Cardiac septum (tissue), 1 donor: ENCODE results near the gene MARCHF4. TPM values are rescaled to one million over a fixed set of nuclear protein-coding genes. Genes with fewer than 3 reads are reported as not detected.

Source experiments
- DNase-seq: peaks from one replicate; pipeline ENCODE4 v3.0.0-alpha.2; 2020; ENCODE audit warnings: low spot score
- intact Hi-C: fragments of 100-400 bp; cut with DNase I; formaldehyde crosslinking; loops from one replicate; pipeline ENCODE4 v1.14.0; 2022
- long read RNA-seq: library from polyadenylated mRNA; unstranded; transcript quantifications from one replicate; pipeline ENCODE4 v2.0.0, GENCODE V29; 2021
- total RNA-seq: library from RNA; stranded (reverse); fragmentation: NEBNext Ultra II Directional; extraction: Animal tissue kit (Norgen Biotek cat#: 25700); gene quantifications from one replicate; pipeline ENCODE4 v1.2.1, GENCODE V29; 2021
- donor health status: DM: no; HTN: no; CAD: no.

The MARCHF4 gene, protein sequence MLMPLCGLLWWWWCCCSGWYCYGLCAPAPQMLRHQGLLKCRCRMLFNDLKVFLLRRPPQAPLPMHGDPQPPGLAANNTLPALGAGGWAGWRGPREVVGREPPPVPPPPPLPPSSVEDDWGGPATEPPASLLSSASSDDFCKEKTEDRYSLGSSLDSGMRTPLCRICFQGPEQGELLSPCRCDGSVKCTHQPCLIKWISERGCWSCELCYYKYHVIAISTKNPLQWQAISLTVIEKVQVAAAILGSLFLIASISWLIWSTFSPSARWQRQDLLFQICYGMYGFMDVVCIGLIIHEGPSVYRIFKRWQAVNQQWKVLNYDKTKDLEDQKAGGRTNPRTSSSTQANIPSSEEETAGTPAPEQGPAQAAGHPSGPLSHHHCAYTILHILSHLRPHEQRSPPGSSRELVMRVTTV
- not detected for total RNA-seq
- long read RNA-seq = 0 reads

DNA sequence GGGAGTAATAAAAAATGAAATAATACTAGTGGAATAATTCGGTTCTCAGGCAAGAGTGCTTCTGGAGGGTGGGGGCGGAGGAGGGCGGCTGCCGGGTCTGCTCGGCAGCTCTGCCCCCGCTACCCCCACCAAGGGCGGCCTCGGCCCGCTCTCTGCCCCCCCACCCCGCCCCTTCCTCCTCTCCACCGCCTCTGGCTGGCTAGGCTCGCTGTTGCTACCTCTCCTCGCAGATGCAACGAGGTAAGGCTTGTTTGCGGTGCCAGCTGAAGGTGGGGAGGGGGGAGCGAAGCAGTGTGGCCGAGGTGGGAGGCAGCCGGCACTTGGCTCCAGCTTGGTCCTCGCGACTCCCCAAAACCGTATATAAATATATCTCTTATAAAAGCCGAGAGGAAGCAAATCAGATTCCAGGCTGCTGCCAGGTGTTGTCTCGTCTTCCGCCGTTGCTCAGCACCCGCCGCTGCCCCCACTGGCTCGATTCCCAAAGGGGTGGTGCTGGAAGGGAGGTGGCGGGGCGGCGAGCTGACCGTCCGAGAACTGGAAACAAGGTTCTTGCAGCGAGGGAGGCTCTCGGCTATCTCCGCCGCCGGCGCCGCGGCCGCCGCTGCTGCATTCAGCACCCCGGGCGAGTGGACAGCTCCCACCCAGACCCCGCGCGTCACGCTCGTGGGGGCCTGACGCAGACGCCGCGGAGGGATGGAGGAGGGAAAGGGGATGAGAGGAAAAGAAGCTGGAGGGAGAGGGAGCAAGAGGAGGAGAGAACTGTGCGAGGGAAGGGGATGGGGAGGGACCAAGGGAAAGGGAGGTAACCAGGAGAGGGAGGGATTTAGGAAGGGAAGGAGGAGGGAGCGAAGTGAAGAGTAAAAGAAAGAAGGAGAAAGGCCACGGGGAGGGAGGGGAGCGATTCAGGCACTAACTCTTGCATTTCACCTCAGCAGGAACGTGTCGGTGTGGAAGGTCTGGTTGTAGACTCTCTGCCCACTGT, at the start of gene MARCHF4:
MARCHF4 (minus strand) TSS at position 763 of the 982 bp plus-strand sequence. CDS start 2,223 bp downstream, outside the sequence.
- DNase-seq = peak; percentile 81
- intact Hi-C loops = no loop called here

GRCh38 chr2:216420367-216421101, 48.3 kb upstream of the MARCHF4 start:
- DNase-seq = no peak
- intact Hi-C loops = no loop called here

DNA sequence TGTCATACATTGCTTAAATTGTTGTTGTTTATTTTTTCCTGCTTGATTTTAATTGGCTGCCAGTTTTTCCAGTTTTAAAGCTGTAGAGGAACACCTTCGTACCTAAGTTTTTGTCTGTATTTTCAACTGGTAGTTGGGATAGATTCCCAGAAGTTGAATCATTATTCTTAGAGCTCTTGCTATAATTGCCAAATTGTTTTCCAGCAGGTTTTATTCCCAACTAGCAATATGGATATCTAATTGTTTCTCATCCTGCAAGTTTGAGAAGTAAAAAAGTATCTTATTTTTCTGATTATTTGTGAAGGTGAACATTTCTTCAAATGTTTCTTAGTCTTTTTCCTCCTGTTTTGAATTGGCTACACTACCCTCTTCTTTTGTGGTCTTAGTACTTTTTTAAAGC, 46.7 kb upstream of the MARCHF4 start:
- intact Hi-C loops = no loop called here
- no peak for DNase-seq

GRCh38 chr2:216416571-216417307, 44.5 kb upstream of the MARCHF4 start:
- intact Hi-C loops = no loop called here
- no peak for DNase-seq

DNA sequence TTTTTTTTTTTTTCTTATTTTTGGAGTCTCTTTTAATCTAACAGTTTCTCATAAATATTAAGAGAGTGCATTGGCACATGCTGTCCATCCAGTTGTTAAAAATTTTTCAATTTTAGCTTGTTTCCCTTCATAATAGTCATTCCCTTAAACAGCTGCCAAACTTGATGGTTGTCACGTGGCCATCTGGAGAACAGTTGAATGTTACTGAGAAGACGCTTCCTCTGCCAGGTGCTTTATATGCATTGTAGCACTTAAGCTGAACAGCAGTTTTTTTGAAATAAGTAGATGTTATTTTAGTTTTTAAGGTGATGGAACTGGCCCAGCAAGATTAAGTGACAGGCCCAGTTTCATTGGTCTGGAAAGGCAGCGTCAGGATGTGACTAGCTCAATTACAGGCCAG, 43.3 kb upstream of the MARCHF4 start:
- intact Hi-C loops = no loop called here
- no peak for DNase-seq

DNA sequence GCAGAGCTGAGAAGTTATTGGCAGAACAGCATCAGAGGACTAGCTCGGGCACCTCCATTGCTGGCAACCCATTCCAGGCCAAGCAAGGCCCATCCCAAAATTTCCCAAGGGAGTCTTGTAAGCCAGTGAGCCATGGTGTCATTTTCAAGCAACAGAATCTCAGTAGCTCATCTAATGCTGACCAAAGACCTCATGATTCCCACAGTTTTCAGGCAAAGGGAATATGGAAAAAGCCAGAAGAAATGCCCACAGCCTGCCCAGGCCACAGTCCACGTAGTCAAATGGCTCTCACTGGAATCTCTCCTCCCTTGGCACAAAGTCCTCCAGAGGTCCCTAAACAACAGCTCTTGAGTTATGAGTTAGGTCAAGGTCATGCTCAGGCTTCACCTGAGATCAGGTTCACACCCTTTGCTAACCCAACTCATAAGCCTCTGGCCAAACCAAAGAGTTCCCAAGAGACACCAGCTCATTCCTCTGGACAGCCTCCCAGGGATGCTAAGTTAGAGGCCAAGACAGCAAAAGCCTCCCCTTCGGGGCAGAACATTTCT, 42.6 kb upstream of the MARCHF4 start:
- DNase-seq = peak; percentile 22
- intact Hi-C loops = loop anchor here (5.0 kb wide), 1 partner anchor 198 kb away; no protein-coding TSS in a partner anchor

- peak; percentile 10 for DNase-seq
- intact Hi-C loops = loop anchor here (2.0 to 5.0 kb wide), 2 partner anchors 85 to 197 kb away; partner anchors contain the start of gene RPL37A
Measured at GRCh38 chr2:216413882-216414281, 41.6 kb upstream of the MARCHF4 start.

DNA sequence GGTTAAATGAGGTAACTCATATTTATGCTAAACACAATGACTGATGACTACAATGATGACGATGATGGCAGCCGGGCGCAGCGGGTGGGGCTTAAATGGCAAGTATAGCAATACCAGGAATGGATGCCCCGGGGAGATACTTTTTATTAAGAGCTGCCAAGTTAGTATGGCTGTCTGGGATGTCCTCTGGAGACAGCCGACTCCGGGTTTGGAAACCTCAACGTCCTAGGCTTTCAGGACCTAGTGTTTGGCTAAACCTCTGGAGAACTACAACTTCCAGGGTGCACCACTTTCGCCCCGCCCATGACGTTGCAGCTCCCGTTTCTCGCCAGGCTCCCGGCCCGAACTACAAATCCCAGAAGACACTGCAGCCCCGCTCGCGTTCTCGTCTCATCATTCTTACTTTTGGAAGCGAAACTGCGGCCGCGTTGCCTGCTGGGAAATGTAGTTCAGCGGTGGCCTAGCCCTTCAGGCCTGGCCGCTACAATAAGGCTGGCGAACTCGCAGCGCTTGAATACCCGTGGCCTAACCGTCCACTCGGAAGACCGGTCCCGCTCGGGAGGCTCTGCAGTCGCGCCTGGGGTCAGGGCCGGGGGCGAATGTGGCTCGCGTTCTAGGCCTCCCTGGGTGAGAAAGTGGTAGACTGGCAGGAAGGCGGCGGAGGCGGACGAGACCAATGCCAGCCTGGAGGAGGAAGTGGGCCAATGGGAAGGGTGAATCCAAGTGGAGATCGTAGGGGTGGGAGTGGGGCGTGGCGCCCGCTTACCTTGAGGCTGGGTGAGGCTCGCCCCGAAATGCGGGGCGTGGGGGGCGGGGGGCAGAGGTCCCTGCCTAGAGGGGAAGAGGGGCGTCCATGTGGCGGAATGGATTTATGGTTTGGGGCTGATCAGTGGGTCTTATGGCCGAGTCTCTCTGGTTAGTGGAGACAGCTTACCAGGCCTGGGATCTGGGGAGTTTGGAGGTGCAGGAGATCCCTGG, 40.0 kb upstream of the MARCHF4 start, which contains the start of gene SMARCAL1:
SMARCAL1 (plus strand) TSS at position 463 of the 978 bp plus-strand sequence. CDS start 2,221 bp downstream, outside the sequence.
- intact Hi-C loops = loop anchor here (2.0 to 5.0 kb wide), 2 partner anchors 86 to 195 kb away; partner anchors contain the start of gene RPL37A
- DNase-seq = peak; percentile 100

DNA sequence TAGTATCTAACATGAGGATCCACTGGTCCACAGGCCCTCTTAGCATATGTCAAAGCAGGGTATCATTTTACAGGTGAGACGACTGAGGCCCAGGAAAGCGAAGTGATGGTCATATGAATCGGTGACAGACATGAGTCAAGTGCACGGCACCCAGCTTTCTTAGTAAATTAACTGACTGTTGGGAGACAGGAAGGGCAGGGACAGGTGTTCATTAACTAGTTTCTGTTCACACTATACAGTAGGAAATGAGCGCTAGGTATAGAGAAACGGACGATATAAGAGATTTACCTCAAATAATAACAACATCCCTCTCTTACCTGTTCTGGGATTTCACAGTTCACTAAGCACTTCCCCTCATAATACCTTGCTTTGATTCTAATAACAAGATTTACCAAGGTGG, 38.3 kb upstream of the MARCHF4 start:
- no peak for DNase-seq
- intact Hi-C loops = loop anchor here (5.0 kb wide), 1 partner anchor 193 kb away; no protein-coding TSS in a partner anchor

DNA sequence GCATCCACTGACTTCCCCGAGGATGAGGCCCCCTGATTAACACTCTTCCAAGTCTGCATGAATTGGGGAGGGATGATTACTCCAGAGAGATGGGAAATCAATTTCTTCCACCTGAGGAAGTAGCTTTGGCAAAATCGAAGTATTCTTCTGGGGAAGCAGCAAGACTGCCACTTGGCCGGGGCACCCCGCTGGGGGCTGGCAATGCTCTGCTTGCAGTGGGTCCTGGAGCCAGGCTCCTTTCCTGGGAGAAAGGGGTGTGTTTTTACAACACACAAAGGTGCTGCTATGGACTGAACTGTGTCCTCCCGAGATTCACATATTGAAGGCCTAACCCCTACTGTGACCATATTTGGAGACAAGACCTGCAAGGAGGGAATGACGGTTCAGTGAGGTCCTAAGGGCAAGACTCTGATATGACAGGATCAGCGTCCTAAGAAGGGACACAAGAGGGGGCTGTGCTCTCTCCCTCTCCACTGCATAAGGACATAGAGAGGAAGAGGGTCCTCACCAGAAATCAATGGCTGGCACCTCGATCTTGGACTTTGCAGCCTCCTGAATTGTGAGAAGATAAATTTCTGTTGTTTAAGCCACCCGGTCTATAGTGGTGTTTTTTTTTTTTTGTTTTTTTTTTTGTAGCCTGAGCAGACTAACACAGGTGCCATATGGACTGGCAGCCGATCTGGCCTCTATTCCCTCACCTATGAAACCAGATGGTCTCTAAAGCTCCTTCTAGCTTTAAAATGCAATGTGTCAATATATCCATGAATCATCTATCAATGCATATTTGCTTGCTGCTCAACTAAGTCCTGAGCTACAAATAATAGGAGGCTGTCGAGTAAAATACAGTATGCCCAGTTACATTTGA, 36.4 kb upstream of the MARCHF4 start:
- DNase-seq = no peak
- intact Hi-C loops = no loop called here

- intact Hi-C loops = no loop called here
- no peak for DNase-seq
Measured at GRCh38 chr2:216406826-216407225, 34.5 kb upstream of the MARCHF4 start.

DNA sequence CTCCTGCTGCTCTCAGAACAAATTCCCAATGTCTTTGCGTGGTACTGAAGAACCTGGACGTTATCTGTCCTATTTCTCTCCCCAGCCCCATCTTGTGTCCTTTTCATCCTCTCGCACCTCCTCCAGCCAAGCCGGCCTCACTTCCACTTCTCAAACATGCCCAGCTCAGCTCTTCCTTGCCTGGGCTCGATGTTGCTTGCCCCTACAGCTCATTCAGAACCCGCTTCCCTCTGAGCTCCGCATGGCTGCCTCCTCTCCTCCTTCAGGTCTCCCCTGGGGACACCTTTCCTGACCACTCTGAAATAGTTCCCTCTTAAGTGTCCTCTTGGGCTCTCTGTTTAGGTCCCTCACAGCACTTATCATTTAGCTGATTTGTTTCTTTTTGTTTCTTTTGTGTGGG, 33.3 kb upstream of the MARCHF4 start:
- intact Hi-C loops = no loop called here
- no peak for DNase-seq

- intact Hi-C loops = no loop called here
- DNase-seq = no peak
Measured at GRCh38 chr2:216404010-216404618, 31.8 kb upstream of the MARCHF4 start.

DNA sequence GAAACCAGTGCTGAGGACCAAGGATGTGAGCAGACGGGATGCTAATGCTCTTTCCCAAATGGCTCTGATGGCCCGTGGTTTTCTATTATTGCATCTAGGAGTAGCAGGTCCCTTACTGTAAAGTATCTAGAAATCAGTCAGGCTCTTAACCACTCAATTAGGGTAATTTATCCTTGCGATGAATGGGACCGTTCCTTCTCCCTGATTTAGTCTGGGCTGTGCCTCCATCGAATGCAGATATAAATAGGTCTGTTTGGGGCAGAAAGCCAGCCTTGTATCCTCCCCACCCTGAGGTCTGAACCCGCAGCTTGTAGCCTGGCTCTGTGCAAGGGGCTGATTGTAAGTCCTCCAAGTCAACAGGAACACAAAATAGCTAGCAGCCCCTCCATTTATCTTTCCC, 30.5 kb upstream of the MARCHF4 start:
- intact Hi-C loops = no loop called here
- DNase-seq = no peak

- no peak for DNase-seq
- intact Hi-C loops = no loop called here
Measured at GRCh38 chr2:216399621-216400020, 27.3 kb upstream of the MARCHF4 start.

GRCh38 chr2:216394881-216395280, 22.6 kb upstream of the MARCHF4 start:
- intact Hi-C loops = no loop called here

More at GRCh38 chr2:216394881-216395280, 22.6 kb upstream of the MARCHF4 start:
- no peak for DNase-seq
